Astrocyte (in vitro differentiated cells and primary cell): ENCODE measurements around the gene IVNS1ABP. TPM values are rescaled to one million over a fixed set of nuclear protein-coding genes. Genes with fewer than 3 reads are reported as not detected.

Experiments
- DNase-seq: peaks from one replicate; pipeline ENCODE4 v3.0.0-alpha.2; 2010; ENCODE audit warnings: low read depth
- FAIRE-seq: peaks from 2 replicates; lab custom pipeline; 2011; peaks lifted over from hg19 to GRCh38; lab: Jason Lieb, UNC
- H2AFZ ChIP-seq: 2 replicates; pipeline ENCODE4 v1.6.0; 2012; ENCODE audit warnings: low read depth, low read length, inconsistent platforms
- H3K27ac ChIP-seq: 2 replicates; pipeline ENCODE4 v1.5.1; 2011; ENCODE audit warnings: low read depth, low read length, inconsistent platforms
- H3K27me3 ChIP-seq: 2 replicates; pipeline ENCODE4 v1.6.0; 2011; ENCODE audit warnings: low read length, inconsistent platforms; ENCODE audit not compliant: insufficient read depth
- H3K36me3 ChIP-seq: 2 replicates; pipeline ENCODE4 v1.5.1; 2011; ENCODE audit warnings: low read length, inconsistent platforms; ENCODE audit not compliant: insufficient read depth
- H3K4me1 ChIP-seq: 2 replicates; pipeline ENCODE4 v1.5.1; 2011; ENCODE audit warnings: low read length, inconsistent platforms; ENCODE audit not compliant: insufficient read depth
- H3K4me2 ChIP-seq: 2 replicates; pipeline ENCODE4 v1.6.0; 2012; ENCODE audit warnings: low read length, inconsistent platforms
- H3K4me3 ChIP-seq: 2 replicates; pipeline ENCODE4 v1.5.1; 2011; ENCODE audit warnings: low read depth, mild to moderate bottlenecking, low read length, inconsistent platforms; ENCODE audit not compliant: insufficient read depth
- H3K79me2 ChIP-seq: 2 replicates; pipeline ENCODE4 v1.6.0; 2012; ENCODE audit warnings: mild to moderate bottlenecking, low read length, inconsistent platforms; ENCODE audit not compliant: insufficient read depth
- H3K9ac ChIP-seq: 2 replicates; pipeline ENCODE4 v1.6.0; 2012; ENCODE audit warnings: mild to moderate bottlenecking, low read length, inconsistent platforms
- H3K9me3 ChIP-seq: 2 replicates; pipeline ENCODE4 v1.5.1; 2012; ENCODE audit warnings: low read depth, mild to moderate bottlenecking, low read length, inconsistent platforms; ENCODE audit not compliant: insufficient read depth
- H4K20me1 ChIP-seq: 2 replicates; pipeline ENCODE4 v1.6.0; 2012; ENCODE audit warnings: low read length, inconsistent platforms; ENCODE audit not compliant: insufficient read depth
- H3K27ac Mint-ChIP-seq: one replicate; pipeline ENCODE4 v1.8.0; 2021; ENCODE audit warnings: mild to moderate bottlenecking, mixed read lengths; ENCODE audit not compliant: unreplicated experiment
- H3K27me3 Mint-ChIP-seq: one replicate; pipeline ENCODE4 v1.8.0; 2021; ENCODE audit warnings: low read depth, mixed read lengths; ENCODE audit not compliant: unreplicated experiment
- H3K36me3 Mint-ChIP-seq: one replicate; pipeline ENCODE4 v1.8.0; 2021; ENCODE audit warnings: low read depth, mixed read lengths; ENCODE audit not compliant: unreplicated experiment
- H3K4me1 Mint-ChIP-seq: one replicate; pipeline ENCODE4 v1.8.0; 2021; ENCODE audit warnings: low read depth, mixed read lengths; ENCODE audit not compliant: unreplicated experiment
- H3K4me3 Mint-ChIP-seq: one replicate; pipeline ENCODE4 v1.8.0; 2021; ENCODE audit warnings: mild to moderate bottlenecking, moderate library complexity, mixed read lengths; ENCODE audit not compliant: unreplicated experiment
- H3K9me3 Mint-ChIP-seq: one replicate; pipeline ENCODE4 v1.8.0; 2021; ENCODE audit warnings: mild to moderate bottlenecking, mixed read lengths; ENCODE audit not compliant: unreplicated experiment
- CTCF ChIP-seq: IDR thresholded peaks from 2 replicates; pipeline ENCODE4 v1.5.1; 2011; ENCODE audit warnings: low read depth, mild to moderate bottlenecking, inconsistent platforms, low read length, moderate library complexity; ENCODE audit not compliant: insufficient read depth
- EZH2 ChIP-seq: IDR thresholded peaks from 2 replicates; pipeline ENCODE4 v1.6.1; 2012; ENCODE audit warnings: mild to moderate bottlenecking, low read length, inconsistent platforms; ENCODE audit not compliant: insufficient read depth
- total RNA-seq: library from RNA; stranded (reverse); gene quantifications from 2 replicates; pipeline ENCODE4 v1.2.1, GENCODE V29; 2021

The IVNS1ABP gene
- total RNA-seq, 1 donor from 2014 or later: 107 TPM

DNA sequence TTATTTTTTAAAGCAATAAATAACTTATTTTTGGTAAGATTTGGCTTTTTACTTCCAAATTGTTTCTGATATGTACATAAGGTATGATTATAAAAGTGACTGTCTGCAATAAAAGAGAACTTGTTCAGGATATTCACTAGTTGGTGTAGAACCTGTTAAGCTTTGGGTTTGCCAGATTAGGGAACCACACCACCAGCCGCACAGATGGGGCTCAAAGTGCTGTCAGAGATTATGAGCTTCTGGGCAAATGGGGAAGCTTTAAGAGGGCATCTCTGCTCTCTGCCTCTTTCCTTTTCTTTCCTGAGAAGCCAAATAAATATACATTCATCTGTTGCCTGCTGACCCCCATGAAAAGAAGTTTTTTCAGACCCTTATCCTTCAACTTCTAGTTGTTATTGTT, 25.4 kb downstream of the IVNS1ABP start:
- Mint-ChIP-seq H3K9me3 (no peaks in the 10 kb centered on the region), H3K36me3 (peaks cover 7% of the 10 kb centered on the region), H3K4me1 (no peaks in the 10 kb centered on the region), H3K27me3 (no peaks in the 10 kb centered on the region), H3K27ac (no peak overlapping the region), H3K4me3 (no peak overlapping the region)
- Histone ChIP-seq H3K4me2 (no peak overlapping the region), H3K4me1 (no peaks in the 10 kb centered on the region), H3K4me3 (no peak overlapping the region), H3K27ac (no peak overlapping the region), H3K79me2 (no peaks in the 10 kb centered on the region), H3K36me3 (peaks cover 14% of the 10 kb centered on the region), H3K27me3 (no peaks in the 10 kb centered on the region), H4K20me1 (no peaks in the 10 kb centered on the region), H2AFZ (no peak overlapping the region), H3K9me3 (no peaks in the 10 kb centered on the region), H3K9ac (no peak overlapping the region)
- FAIRE-seq (no peak), DNase-seq (no peak)
- TF ChIP-seq CTCF (no peak), EZH2 (no peak)

DNA sequence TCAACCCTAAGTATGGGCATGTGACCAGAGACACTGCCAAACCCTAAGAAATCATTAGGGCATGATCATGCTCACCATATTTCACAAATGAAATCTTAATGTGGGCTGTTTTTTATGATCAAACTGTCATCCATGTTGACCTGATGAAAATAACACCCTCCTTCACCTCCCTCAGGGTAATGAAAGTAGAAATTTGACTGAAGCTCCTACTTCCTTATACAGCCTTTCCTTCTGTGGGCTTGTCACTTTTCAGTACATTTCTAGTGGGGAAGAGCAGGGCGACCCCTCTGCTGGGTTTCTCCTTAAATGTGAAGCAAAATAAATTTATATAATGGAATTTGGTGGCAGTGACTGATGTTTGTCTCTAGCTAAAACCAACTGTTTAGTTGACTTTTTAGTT, 25.9 kb downstream of the IVNS1ABP start:
- Histone ChIP-seq H3K9ac (no peak overlapping the region), H3K27ac (no peak overlapping the region), H4K20me1 (no peaks in the 10 kb centered on the region), H3K79me2 (no peaks in the 10 kb centered on the region), H2AFZ (no peak overlapping the region), H3K27me3 (no peaks in the 10 kb centered on the region), H3K9me3 (no peaks in the 10 kb centered on the region), H3K4me2 (no peak overlapping the region), H3K4me1 (no peaks in the 10 kb centered on the region), H3K36me3 (peaks cover 9% of the 10 kb centered on the region), H3K4me3 (no peak overlapping the region)
- Mint-ChIP-seq H3K4me1 (no peaks in the 10 kb centered on the region), H3K4me3 (no peak overlapping the region), H3K36me3 (peaks cover 7% of the 10 kb centered on the region), H3K9me3 (no peaks in the 10 kb centered on the region), H3K27me3 (no peaks in the 10 kb centered on the region), H3K27ac (no peak overlapping the region)
- no peak for TF ChIP-seq CTCF
- DNase-seq (no peak), FAIRE-seq (no peak)

DNA sequence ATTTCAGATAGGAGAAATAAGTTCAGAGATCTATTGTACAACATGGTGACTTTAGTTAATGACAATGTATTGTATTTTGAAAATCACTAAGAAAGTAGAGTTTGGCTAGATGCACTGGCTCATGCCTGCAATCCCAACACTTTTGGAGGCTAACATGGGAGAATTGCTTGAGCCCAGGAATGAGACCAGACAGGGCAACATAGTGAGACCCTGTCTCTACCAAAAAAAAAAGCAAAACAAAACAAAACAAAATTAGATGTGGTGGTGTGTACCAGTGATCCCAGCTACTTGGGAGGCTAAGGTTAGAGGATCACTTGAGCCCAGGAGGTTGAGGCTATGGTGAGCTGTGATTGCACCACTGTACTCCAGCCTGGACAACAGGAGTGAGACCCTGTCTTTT, 27.2 kb downstream of the IVNS1ABP start:
- Histone ChIP-seq H3K27ac (no peak overlapping the region), H3K4me1 (no peaks in the 10 kb centered on the region), H3K9me3 (no peaks in the 10 kb centered on the region), H3K4me2 (no peak overlapping the region), H4K20me1 (no peaks in the 10 kb centered on the region), H3K79me2 (no peaks in the 10 kb centered on the region), H3K36me3 (peaks cover 4% of the 10 kb centered on the region), H2AFZ (no peak overlapping the region), H3K27me3 (no peaks in the 10 kb centered on the region), H3K4me3 (no peak overlapping the region), H3K9ac (no peak overlapping the region)
- H3K9me3 Mint-ChIP-seq: no peaks in the 10 kb centered on the region
- no peak overlapping the region for H3K27ac Mint-ChIP-seq
- TF ChIP-seq CTCF (no peak), EZH2 (no peak)
- no peak for FAIRE-seq
- H3K4me1 Mint-ChIP-seq: peaks cover 7% of the 10 kb centered on the region
- DNase-seq: no peak
- H3K27me3 Mint-ChIP-seq: no peaks in the 10 kb centered on the region
- H3K4me3 Mint-ChIP-seq: no peak overlapping the region
- H3K36me3 Mint-ChIP-seq: peaks cover 7% of the 10 kb centered on the region
